ENCODE data around the gene RAMAC.

Gene RAMAC

GRCh38 chr15:83011271-83012075 lies 25.5 kb downstream of the RAMAC start, which contains the start of gene C15orf40:
C15orf40 (minus strand) TSS chr15:83011639; CDS start chr15:83011607, 32 bp downstream.
- peak within 1 kb of the TSS; percentile 97 for H3K4me3 ChIP-seq (ENCODE audit: low read depth, low read length)
- peak; percentile 72 for DNase-seq (ENCODE audit: low read depth)
- TF ChIP-seq CTCF (IDR thresholded peaks at IDR 0.05; ENCODE audit: control insufficient read depth, extremely low read depth, insufficient read depth): peak; percentile 98

DNA sequence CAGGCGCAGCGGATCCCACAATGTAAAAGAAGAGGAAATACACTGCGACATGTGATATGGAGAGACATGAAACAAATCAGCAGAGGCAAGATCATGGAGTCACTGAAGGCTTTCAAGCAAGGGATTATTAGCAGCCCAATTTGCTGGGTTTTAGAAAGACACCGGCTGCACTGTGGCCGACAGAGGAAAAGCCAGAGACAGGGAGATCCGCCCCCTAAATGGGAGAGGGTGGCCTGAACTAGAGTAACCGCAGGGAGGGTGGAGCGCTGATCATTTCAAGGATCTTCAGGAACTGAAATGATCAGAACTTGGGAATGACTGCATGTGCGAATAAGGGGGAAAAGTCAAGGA lies 26.0 kb downstream of the RAMAC start:
- no peak for DNase-seq (ENCODE audit: low read depth)
- peak overlapping the region; percentile 97 for H3K4me3 ChIP-seq (ENCODE audit: low read depth, low read length)
- no peak for TF ChIP-seq CTCF (IDR thresholded peaks at IDR 0.05; ENCODE audit: control insufficient read depth, extremely low read depth, insufficient read depth)

DNA sequence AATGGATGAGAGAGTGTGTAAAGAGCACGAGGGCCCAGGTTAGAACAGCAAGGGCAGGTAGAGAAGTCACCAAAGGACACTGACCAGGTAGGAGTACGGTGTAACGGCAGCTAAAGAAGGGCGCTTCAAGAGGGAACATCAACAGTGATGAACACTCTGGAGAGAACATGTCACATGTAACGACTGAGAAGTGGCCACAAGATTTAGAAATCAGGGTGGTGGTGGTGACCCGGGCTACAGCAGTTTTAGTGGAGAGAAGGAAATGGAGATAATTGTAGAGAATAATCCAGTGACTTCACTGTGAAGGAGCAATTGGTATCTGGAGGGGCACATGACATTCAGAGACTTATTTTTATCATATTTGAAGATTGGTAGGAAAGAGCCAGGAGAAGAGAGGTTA lies 26.6 kb downstream of the RAMAC start:
- peak overlapping the region; percentile 97 for H3K4me3 ChIP-seq (ENCODE audit: low read depth, low read length)

GRCh38 chr15:83014205-83014653 lies 28.2 kb downstream of the RAMAC start:
- no peak overlapping the region for H3K4me3 ChIP-seq (ENCODE audit: low read depth, low read length)
- no peak for DNase-seq (ENCODE audit: low read depth)
- TF ChIP-seq CTCF (IDR thresholded peaks at IDR 0.05; ENCODE audit: control insufficient read depth, extremely low read depth, insufficient read depth): no peak

More for the DNA sequence above, 26.6 kb downstream of the RAMAC start:
- DNase-seq (ENCODE audit: low read depth): no peak
- TF ChIP-seq CTCF (IDR thresholded peaks at IDR 0.05; ENCODE audit: control insufficient read depth, extremely low read depth, insufficient read depth): no peak

- DNase-seq (ENCODE audit: low read depth): no peak
- H3K4me3 ChIP-seq (ENCODE audit: low read depth, low read length): no peak overlapping the region
- no peak for TF ChIP-seq CTCF (IDR thresholded peaks at IDR 0.05; ENCODE audit: control insufficient read depth, extremely low read depth, insufficient read depth)
These were observed 29.4 kb downstream of the RAMAC start for GRCh38 chr15:83015361-83015760.

DNA sequence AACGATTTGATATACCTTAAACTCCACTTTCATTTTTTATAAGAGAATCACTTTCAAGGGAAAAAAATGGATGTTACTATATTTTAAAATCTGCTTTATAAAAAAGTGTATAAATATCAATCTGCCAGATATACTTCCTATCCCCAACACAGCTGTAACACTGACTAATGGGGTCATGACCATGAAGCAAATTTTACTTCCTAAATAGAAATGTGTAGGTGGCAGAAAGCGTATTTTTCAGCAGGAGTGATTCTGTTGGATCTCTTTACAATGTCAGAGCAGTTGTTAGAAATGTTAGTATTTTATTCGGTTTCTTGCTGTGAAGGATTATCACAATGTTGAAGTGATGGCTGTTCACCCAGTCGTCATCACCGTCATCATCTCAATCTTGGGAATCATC lies 30.9 kb downstream of the RAMAC start:
- H3K4me3 ChIP-seq (ENCODE audit: low read depth, low read length): no peak overlapping the region
- TF ChIP-seq CTCF (IDR thresholded peaks at IDR 0.05; ENCODE audit: control insufficient read depth, extremely low read depth, insufficient read depth): no peak
- DNase-seq (ENCODE audit: low read depth): no peak

- TF ChIP-seq CTCF (IDR thresholded peaks at IDR 0.05; ENCODE audit: control insufficient read depth, extremely low read depth, insufficient read depth): no peak
- DNase-seq (ENCODE audit: low read depth): no peak
- H3K4me3 ChIP-seq (ENCODE audit: low read depth, low read length): no peak overlapping the region
These were observed 32.4 kb downstream of the RAMAC start for GRCh38 chr15:83018436-83018835.
